AG04449 (cell line): ENCODE results near the gene C1QC.

Experiments used
- CTCF ChIA-PET: fragments of 350-600 bp; formaldehyde crosslinking; extraction: SDS; loops from one replicate; lab custom pipeline; 2021; ENCODE audit warnings: antibody characterized with exemption; lab: Yijun Ruan, JAX
- POLR2A ChIA-PET: fragments of 400-600, 350-600 bp; formaldehyde crosslinking; extraction: SDS; loops from one replicate; lab custom pipeline; 2020; ENCODE audit warnings: antibody characterized with exemption, inconsistent platforms; lab: Yijun Ruan, JAX
- DNase-seq: peaks from one replicate; pipeline ENCODE4 v3.0.0-alpha.2; 2010; ENCODE audit warnings: low read depth, low spot score
- H3K4me3 ChIP-seq: 2 replicates; pipeline ENCODE4 v1.5.1; 2011; ENCODE audit warnings: low read depth, mild to moderate bottlenecking, control low read depth, low read length
- TF ChIP-seq, protein P1 (sequence below): IDR thresholded peaks from one replicate; pipeline ENCODE4 v1.5.1; 2011; ENCODE audit warnings: mild to moderate bottlenecking, moderate library complexity, low read length, control low read depth, inconsistent platforms; ENCODE audit not compliant: insufficient read depth; ENCODE audit errors: missing control alignments

C1QC gene

DNA sequence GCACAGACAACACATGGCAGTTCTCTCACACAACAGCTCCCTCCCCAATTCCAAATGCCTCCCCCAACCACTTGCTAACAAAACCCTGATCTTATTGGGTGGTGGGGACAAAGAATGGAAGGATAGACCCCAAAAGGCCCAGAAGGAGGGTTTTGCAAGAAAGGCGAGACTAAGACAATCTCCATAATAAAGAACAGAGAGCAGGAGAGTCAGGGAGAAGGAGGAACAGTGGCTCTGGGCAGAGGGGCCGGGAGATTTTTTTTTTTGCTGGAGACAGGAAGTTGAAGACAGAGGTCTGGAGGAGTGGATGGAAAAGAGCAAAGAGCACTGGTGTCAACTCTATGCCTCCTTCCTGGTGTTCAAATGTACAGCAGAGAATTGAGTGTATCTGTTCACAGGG is 13.5 kb upstream of the C1QC start:
- CTCF ChIA-PET: interaction anchor here (1.4 kb wide), 1 partner anchor 11 kb away, joined by 6 read pairs; no protein-coding TSS in a partner anchor
- POLR2A ChIA-PET: no interaction called here
- DNase-seq: no peak
- TF ChIP-seq, protein P1, sequence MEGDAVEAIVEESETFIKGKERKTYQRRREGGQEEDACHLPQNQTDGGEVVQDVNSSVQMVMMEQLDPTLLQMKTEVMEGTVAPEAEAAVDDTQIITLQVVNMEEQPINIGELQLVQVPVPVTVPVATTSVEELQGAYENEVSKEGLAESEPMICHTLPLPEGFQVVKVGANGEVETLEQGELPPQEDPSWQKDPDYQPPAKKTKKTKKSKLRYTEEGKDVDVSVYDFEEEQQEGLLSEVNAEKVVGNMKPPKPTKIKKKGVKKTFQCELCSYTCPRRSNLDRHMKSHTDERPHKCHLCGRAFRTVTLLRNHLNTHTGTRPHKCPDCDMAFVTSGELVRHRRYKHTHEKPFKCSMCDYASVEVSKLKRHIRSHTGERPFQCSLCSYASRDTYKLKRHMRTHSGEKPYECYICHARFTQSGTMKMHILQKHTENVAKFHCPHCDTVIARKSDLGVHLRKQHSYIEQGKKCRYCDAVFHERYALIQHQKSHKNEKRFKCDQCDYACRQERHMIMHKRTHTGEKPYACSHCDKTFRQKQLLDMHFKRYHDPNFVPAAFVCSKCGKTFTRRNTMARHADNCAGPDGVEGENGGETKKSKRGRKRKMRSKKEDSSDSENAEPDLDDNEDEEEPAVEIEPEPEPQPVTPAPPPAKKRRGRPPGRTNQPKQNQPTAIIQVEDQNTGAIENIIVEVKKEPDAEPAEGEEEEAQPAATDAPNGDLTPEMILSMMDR: no peak
- H3K4me3 ChIP-seq: no peak overlapping the region

- POLR2A ChIA-PET: no interaction called here
- no peak overlapping the region for H3K4me3 ChIP-seq
- DNase-seq: no peak
- TF ChIP-seq, protein P1: no peak
- CTCF ChIA-PET: interaction anchor here (0.9 to 2.7 kb wide), 4 partner anchors 12 to 214 kb away, joined by 3 to 16 read pairs (median 3); no protein-coding TSS in a partner anchor
Observed at GRCh38 chr1:22633697-22634463, 9.6 kb upstream of the C1QC start.

GRCh38 chr1:22635436-22635835 is 8.0 kb upstream of the C1QC start:
- ChIA-PET POLR2A (interaction anchor here (0.6 kb wide), 1 partner anchor 96 kb away, joined by 3 read pairs; no protein-coding TSS in a partner anchor), CTCF (interaction anchor here (1.1 to 2.7 kb wide), 3 partner anchors 215 to 218 kb away, joined by 3 to 16 read pairs (median 4); no protein-coding TSS in a partner anchor)
- H3K4me3 ChIP-seq: no peak overlapping the region
- no peak for DNase-seq
- TF ChIP-seq, protein P1: no peak

GRCh38 chr1:22636353-22636752 is 7.1 kb upstream of the C1QC start, which contains the start of gene C1QA:
TSS of gene C1QA (plus strand) at chr1:22636628. CDS start at chr1:22637617, 989 bp downstream.
- CTCF ChIA-PET: interaction anchor here (1.1 to 1.4 kb wide), 2 partner anchors 216 to 219 kb away, joined by 3 to 4 read pairs; no protein-coding TSS in a partner anchor
- H3K4me3 ChIP-seq: no peak within 1 kb of the TSS
- no peak for DNase-seq
- POLR2A ChIA-PET: no interaction called here
- TF ChIP-seq, protein P1: no peak

GRCh38 chr1:22636927-22637326 is 6.5 kb upstream of the C1QC start:
- TF ChIP-seq, protein P1: no peak
- ChIA-PET POLR2A (no interaction called here), CTCF (interaction anchor here (1.4 kb wide), 1 partner anchor 220 kb away, joined by 4 read pairs; no protein-coding TSS in a partner anchor)
- no peak for DNase-seq
- H3K4me3 ChIP-seq: no peak overlapping the region

DNA sequence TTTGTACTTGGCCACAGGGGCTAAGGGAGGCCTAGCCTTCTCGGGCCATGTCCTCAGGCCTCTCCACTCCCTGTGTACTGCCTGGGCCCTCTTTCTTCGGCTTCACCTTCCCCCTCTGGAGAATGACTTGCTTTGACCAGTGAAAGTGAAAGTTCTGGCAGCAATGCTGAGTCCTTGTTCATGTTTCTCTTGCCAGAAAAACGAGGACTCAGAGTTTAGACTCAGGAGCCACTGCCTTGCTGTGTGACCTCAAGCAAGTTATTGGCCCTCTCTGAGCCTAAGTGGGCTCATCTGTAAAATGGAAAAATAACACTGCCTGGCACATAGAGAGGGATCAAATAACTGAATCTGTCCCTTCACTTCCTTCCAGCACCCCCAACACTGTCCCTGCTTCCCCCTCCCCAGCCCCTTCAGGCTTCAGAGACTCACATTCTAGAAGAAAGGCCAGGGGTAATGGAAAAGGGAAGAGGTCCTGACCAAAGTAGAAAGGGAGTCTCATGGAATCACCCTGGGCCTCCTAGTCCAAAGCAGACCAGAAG is 5.5 kb upstream of the C1QC start:
- no peak overlapping the region for H3K4me3 ChIP-seq
- DNase-seq: no peak
- POLR2A ChIA-PET: no interaction called here
- TF ChIP-seq, protein P1: no peak
- CTCF ChIA-PET: interaction anchor here (9.0 kb wide), 1 partner anchor 216 kb away, joined by 330 read pairs; no protein-coding TSS in a partner anchor
